H1 (cell line): ENCODE data around the gene FHOD1. TPM values are rescaled to one million over a fixed set of nuclear protein-coding genes. Genes with fewer than 3 reads are reported as not detected.
A peak's percentile ranks its signal among the peaks of the same experiment; 100 is the strongest.

Experiments used
- CTCF ChIA-PET: fragments of 300-600 bp; sonication (Branson Sonifier 250); formaldehyde crosslinking; loops from one replicate; lab custom pipeline; 2021; ENCODE audit not compliant: partially characterized antibody; lab: Charles Lee
- POLR2A ChIA-PET: fragments of 300-600 bp; sonication (Branson Sonifier 250); formaldehyde crosslinking; loops from one replicate; lab custom pipeline; 2021; ENCODE audit warnings: inconsistent platforms; ENCODE audit not compliant: partially characterized antibody; lab: Charles Lee
- DNase-seq, 2 experiments: peaks; one replicate each; pipeline versions ENCODE4 v3.0.0 to v3.0.0-alpha.2; 2010 to 2022; ENCODE audit warnings: low spot score in 2 of 2, low read depth in 1 of 2, mixed read lengths in 1 of 2
- FAIRE-seq: peaks from 2 replicates; lab custom pipeline; 2011; peaks lifted over from hg19 to GRCh38; lab: Jason Lieb, UNC
- H2AFZ ChIP-seq: 2 replicates; pipeline ENCODE4 v1.8.1; 2012; ENCODE audit warnings: low read length, inconsistent platforms
- H2AK5ac ChIP-seq: 2 replicates; pipeline ENCODE4 v1.6.1; 2013; ENCODE audit warnings: low read depth, low read length
- H2BK120ac ChIP-seq: replicated peaks from 2 replicates; pipeline ENCODE3; 2013; ENCODE audit warnings: low read depth, low read length, inconsistent platforms
- H2BK12ac ChIP-seq: 2 replicates; pipeline ENCODE4 v1.6.1; 2013; ENCODE audit warnings: low read depth, low read length
- H2BK15ac ChIP-seq: 2 replicates; pipeline ENCODE4 v1.6.1; 2013; ENCODE audit warnings: low read length
- H2BK20ac ChIP-seq: 2 replicates; pipeline ENCODE4 v1.6.1; 2013; ENCODE audit warnings: low read length
- H2BK5ac ChIP-seq: 2 replicates; pipeline ENCODE4 v1.6.1; 2013; ENCODE audit warnings: low read depth, low read length
- H3K14ac ChIP-seq: 2 replicates; pipeline ENCODE4 v1.6.1; 2013; ENCODE audit warnings: inconsistent platforms; ENCODE audit not compliant: insufficient read length
- H3K18ac ChIP-seq: 2 replicates; pipeline ENCODE4 v1.6.1; 2013; ENCODE audit warnings: low read length; ENCODE audit errors: extremely low read depth
- H3K23ac ChIP-seq: 2 replicates; pipeline ENCODE4 v1.6.1; 2013; ENCODE audit warnings: inconsistent platforms; ENCODE audit not compliant: insufficient read length
- H3K23me2 ChIP-seq: 2 replicates; pipeline ENCODE4 v1.6.1; 2013; ENCODE audit warnings: low read depth, low read length
- H3K27ac ChIP-seq: 2 replicates; pipeline ENCODE4 v1.6.1; 2011; ENCODE audit warnings: low read depth, low read length, inconsistent platforms
- H3K27me3 ChIP-seq, 4 experiments: replicated peaks in 1 of 4; 1 replicate in 1 of 4; 2 replicates in 3 of 4; pipeline versions ENCODE4 v1.6.1 to v1.8.1; 2011 to 2013; ENCODE audit warnings: low read length in 3 of 4, mild to moderate bottlenecking in 3 of 4, inconsistent platforms in 2 of 4, mixed read lengths in 2 of 4, moderate library complexity in 1 of 4; ENCODE audit not compliant: control insufficient read depth in 3 of 4, insufficient read depth in 3 of 4; ENCODE audit errors: extremely low read depth in 1 of 4
- H3K36me3 ChIP-seq, 4 experiments: 2 replicates each; pipeline versions ENCODE4 v1.6.1 to v1.8.1; 2011 to 2013; ENCODE audit warnings: mild to moderate bottlenecking in 4 of 4, low read length in 3 of 4, moderate library complexity in 2 of 4, control low read depth in 1 of 4, inconsistent platforms in 1 of 4; ENCODE audit not compliant: insufficient read depth in 4 of 4, control insufficient read depth in 2 of 4
- H3K4ac ChIP-seq: replicated peaks from 2 replicates; pipeline ENCODE3; 2013; ENCODE audit warnings: low read length, low read depth, mixed read lengths, inconsistent platforms; ENCODE audit not compliant: insufficient read length
- H3K4me1 ChIP-seq, 4 experiments: replicated peaks in 1 of 4; 1 replicate in 1 of 4; 2 replicates in 3 of 4; pipeline versions ENCODE4 v1.6.1 to v1.8.1; 2011 to 2013; ENCODE audit warnings: low read length in 3 of 4, inconsistent platforms in 2 of 4, mixed read lengths in 1 of 4; ENCODE audit not compliant: insufficient read depth in 4 of 4, control insufficient read depth in 3 of 4
- H3K4me2 ChIP-seq, 2 experiments: 2 replicates each; pipeline versions ENCODE4 v1.6.1 to v1.8.1; 2011 to 2013; ENCODE audit warnings: low read depth in 2 of 2, low read length in 2 of 2, control low read depth in 1 of 2, inconsistent platforms in 1 of 2, mild to moderate bottlenecking in 1 of 2; ENCODE audit not compliant: insufficient read depth in 1 of 2
- H3K4me3 ChIP-seq, 4 experiments: fragments of 200-600, 300-600 bp in 1 of 4; sonication (generic), shearing (Covaris generic), sonication (Bioruptor Twin) in 1 of 4; 2 replicates each; pipeline versions ENCODE4 v1.5.1 to v1.8.1; 2011 to 2016; ENCODE audit warnings: low read length in 4 of 4, low read depth in 3 of 4, control low read depth in 2 of 4, inconsistent platforms in 2 of 4, mild to moderate bottlenecking in 2 of 4, mixed read lengths in 1 of 4, moderate library complexity in 1 of 4; ENCODE audit not compliant: insufficient read depth in 2 of 4; ENCODE audit errors: extremely low read depth in 1 of 4
- H3K56ac ChIP-seq: replicated peaks from 2 replicates; pipeline ENCODE3; 2013; ENCODE audit warnings: low read depth, mild to moderate bottlenecking, mixed read lengths, low read length, inconsistent platforms; ENCODE audit not compliant: insufficient read length
- H3K79me1 ChIP-seq: 2 replicates; pipeline ENCODE4 v1.6.1; 2013; ENCODE audit warnings: low read depth, low read length, control low read depth
- H3K79me2 ChIP-seq, 2 experiments: 2 replicates each; pipeline versions ENCODE4 v1.6.1 to v1.8.1; 2012 to 2013; ENCODE audit warnings: low read length in 2 of 2, mild to moderate bottlenecking in 2 of 2, inconsistent platforms in 1 of 2; ENCODE audit not compliant: insufficient read depth in 2 of 2, control insufficient read depth in 1 of 2
- H3K9ac ChIP-seq, 4 experiments: replicated peaks in 1 of 4; 1 replicate in 1 of 4; 2 replicates in 3 of 4; pipeline versions ENCODE4 v1.6.1 to v1.8.1; 2011 to 2013; ENCODE audit warnings: low read depth in 3 of 4, low read length in 3 of 4, control low read depth in 2 of 4, mild to moderate bottlenecking in 2 of 4, moderate library complexity in 2 of 4, inconsistent platforms in 1 of 4; ENCODE audit errors: extremely low read depth in 1 of 4
- H3K9me3 ChIP-seq, 2 experiments: 2 replicates each; pipeline versions ENCODE4 v1.6.1 to v1.8.1; 2012 to 2013; ENCODE audit warnings: mild to moderate bottlenecking in 2 of 2, moderate library complexity in 2 of 2, control low read depth in 1 of 2, inconsistent platforms in 1 of 2, low read depth in 1 of 2, low read length in 1 of 2, mixed read lengths in 1 of 2; ENCODE audit not compliant: insufficient read depth in 2 of 2
- H4K20me1 ChIP-seq, 2 experiments: replicated peaks in 1 of 2; 2 replicates each; pipeline versions ENCODE3 to v1.8.1; 2011 to 2013; ENCODE audit warnings: inconsistent platforms in 2 of 2, low read length in 2 of 2, mild to moderate bottlenecking in 1 of 2; ENCODE audit not compliant: insufficient read depth in 2 of 2, control insufficient read depth in 1 of 2
- H4K5ac ChIP-seq: 2 replicates; pipeline ENCODE4 v1.6.1; 2013; ENCODE audit warnings: low read length, low read depth, mixed read lengths, inconsistent platforms; ENCODE audit not compliant: insufficient read length
- H4K8ac ChIP-seq: 2 replicates; pipeline ENCODE4 v1.8.0; 2013; ENCODE audit warnings: mild to moderate bottlenecking, moderate library complexity, low read length, inconsistent platforms; ENCODE audit not compliant: insufficient read depth; ENCODE audit errors: extremely low read depth
- H4K91ac ChIP-seq: replicated peaks from 2 replicates; pipeline ENCODE3; 2013; ENCODE audit warnings: low read length, mixed read lengths, inconsistent platforms; ENCODE audit not compliant: insufficient read length
- NANOG ChIP-seq: IDR thresholded peaks from 2 replicates; pipeline ENCODE4 v1.6.1; 2011; ENCODE audit warnings: low read length, low read depth, mild to moderate bottlenecking, inconsistent platforms; ENCODE audit not compliant: insufficient read depth, poor library complexity, severe bottlenecking
- SP1 ChIP-seq: IDR thresholded peaks from 2 replicates; pipeline ENCODE4 v1.6.1; 2011; ENCODE audit warnings: low read depth, low read length
- TBP ChIP-seq: IDR thresholded peaks from 2 replicates; pipeline ENCODE4 v1.6.1; 2011; ENCODE audit warnings: low read depth, low read length, improper control_type of control experiment
- WGBS, 2 experiments: shearing (Covaris generic) in 1 of 2; methylation state at CpG; one replicate each; pipeline versions ENCODE4 v1.1.6 to v1.1.7; 2013 to 2015; ENCODE audit warnings: low lambda C conversion rate in 2 of 2, mixed read lengths in 2 of 2, inconsistent platforms in 1 of 2, low coverage in 1 of 2, missing lambda C conversion rate in 1 of 2; ENCODE audit not compliant: insufficient replicate concordance in 2 of 2, insufficient coverage in 1 of 2, insufficient read length in 1 of 2; ENCODE audit errors: extremely low coverage in 1 of 2, missing lambda C conversion rate in 1 of 2; 5-methylcytosine and 5-hydroxymethylcytosine counted together
- polyA plus RNA-seq, 7 experiments: library from polyadenylated mRNA; depleted of rRNA in 3 of 7; stranded (reverse) in 5 of 7; unstranded in 2 of 7; fragments of >200 nt in 5 of 7; fragments of 200-250 nt in 2 of 7; gene quantifications; 1 replicate in 5 of 7; 2 replicates in 1 of 7; 4 replicates in 1 of 7; pipeline versions ENCODE4 v1.2.1 to v1.2.3, GENCODE V29; 2011 to 2013; ENCODE audit warnings: missing spikeins in 2 of 7, mixed read lengths in 2 of 7
- total RNA-seq: library from RNA; stranded (reverse); fragmentation: NEBNext Ultra II Directional; extraction: Animal tissue kit (Norgen Biotek cat#: 25700); gene quantifications from 2 replicates; pipeline ENCODE4 v1.2.1, GENCODE V29; 2021

FHOD1 gene
- total and polyA plus RNA-seq, 2 of the 8 experiments (the other 6 are each of a cell fraction or from before 2014, with no cell fraction given): 31.3 to 60.7 TPM

DNA sequence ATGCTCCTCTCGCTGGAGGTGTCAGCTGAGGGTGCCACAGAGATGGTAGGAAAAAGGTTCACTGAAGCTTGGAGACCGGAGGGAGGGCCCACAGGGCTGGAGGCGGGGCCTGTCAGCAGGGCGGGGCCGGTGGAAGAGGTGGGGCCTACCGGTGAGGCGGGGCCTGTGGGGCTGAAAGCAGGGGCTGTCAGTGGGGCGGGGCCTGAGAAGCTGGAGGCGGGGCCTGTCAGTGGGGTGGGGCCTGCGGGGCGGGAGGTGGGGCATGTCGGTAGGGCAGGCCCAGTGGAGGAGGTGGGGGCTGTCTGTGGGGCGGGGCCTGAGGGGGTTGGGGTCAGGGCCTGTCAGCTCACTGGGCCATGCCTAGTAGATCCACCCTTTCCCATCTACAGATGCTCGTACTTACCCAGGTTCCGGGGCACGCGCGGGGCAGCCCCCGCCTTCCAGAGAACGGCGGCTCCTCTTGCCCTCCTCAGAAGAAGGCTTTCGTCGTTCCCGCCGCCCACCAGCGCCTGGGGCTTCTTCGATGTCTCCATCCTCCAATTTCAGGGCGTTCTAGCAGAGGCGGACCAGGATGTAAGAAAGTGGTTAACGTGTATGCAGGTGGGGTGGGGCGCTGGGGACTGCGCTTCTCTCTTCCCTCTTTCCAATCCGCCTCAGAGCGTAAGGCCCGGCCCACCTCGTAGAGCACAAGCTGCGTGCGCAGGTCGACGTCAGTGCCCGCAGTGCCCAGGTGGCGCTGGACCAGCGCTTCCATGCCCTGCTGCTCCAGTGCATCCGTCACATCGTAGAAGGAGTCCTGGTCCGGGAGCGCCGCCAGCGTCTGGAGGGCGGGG is 10.5 kb downstream of the FHOD1 start:
- FAIRE-seq (no peak), DNase-seq (peak; percentile 77 to 98)
- Histone ChIP-seq H3K27me3 (no peaks in the 10 kb centered on the region), H2BK120ac (no peak overlapping the region), H3K4ac (no peak overlapping the region), H3K23ac (no peak overlapping the region), H4K5ac (no peak overlapping the region), H2AK5ac (no peak overlapping the region), H3K79me1 (peaks cover 8% of the 10 kb centered on the region), H3K9me3 (no peaks in the 10 kb centered on the region), H3K4me1 (peaks cover 3 to 8% (median 7%) of the 10 kb centered on the region in 4 experiments; a peak in 6 of 7 replicates), H4K20me1 (peaks cover 0 to 12% of the 10 kb centered on the region in 2 experiments), H3K9ac (no peak overlapping the region; a peak in 1 of 7 replicates), H4K91ac (no peak overlapping the region), H3K36me3 (peaks cover 5 to 21% (median 14%) of the 10 kb centered on the region in 4 experiments; a peak in 5 of 8 replicates), H3K14ac (no peak overlapping the region), H2BK20ac (no peak overlapping the region), H3K4me2 (peak overlapping the region in 1 of 2 experiments; percentile 17; a peak in 1 of 4 replicates), H4K8ac (peak overlapping the region; percentile 29), H2BK15ac (no peak overlapping the region), H3K56ac (no peak overlapping the region), H3K23me2 (no peaks in the 10 kb centered on the region), H2BK5ac (peak overlapping the region; percentile 66; the same call in 1 of the 2 replicates), H3K27ac (no peak overlapping the region), H3K4me3 (no peak overlapping the region), H2BK12ac (0 out of 2 replicates have a peak overlapping the region, but pooled peaks have one; percentile 27), H3K79me2 (no peaks in the 10 kb centered on the region), H3K18ac (no peak overlapping the region), H2AFZ (no peak overlapping the region)
- TF ChIP-seq NANOG (no peak), SP1 (peak; percentile 29; the same call in 1 of the 2 replicates), TBP (0 out of 2 replicates have a peak, but pooled peaks have one; percentile 17)
- WGBS, 2 experiments: 83% methylated on average over 39 of the region's 50 CpGs; no CpG with 5 or more reads in 1 of the 2 experiments
- ChIA-PET POLR2A (interaction anchor here (1.4 to 11.2 kb wide), 5 partner anchors 9 to 37 kb away, joined by 3 to 111 read pairs (median 3); partner anchors contain the start of genes FHOD1, SLC9A5 and TMEM208), CTCF (interaction anchor here (0.7 to 4.6 kb wide), 6 partner anchors 10 to 90 kb away, joined by 3 to 23 read pairs (median 6); partner anchors contain the start of genes ELMO3, FHOD1, KCTD19 and LRRC36)
